Ovary (tissue), 3 donors: Measurements from ENCODE around the gene LRRIQ4.

Experiments used
- POLR2A ChIP-seq: fragments of 450-650 bp; IDR thresholded peaks from one replicate; pipeline ENCODE4 v1.6.1; 2017; ENCODE audit warnings: antibody characterized with exemption, mild to moderate bottlenecking, moderate library complexity
- TF ChIP-seq, protein P1 (sequence below), 3 donors: fragments of 450-650 bp in 2 of 3; fragments of 200-600 bp in 1 of 3; IDR thresholded peaks; one replicate each; pipeline versions ENCODE4 v1.5.1 to v1.8.0; 2016 to 2022; ENCODE audit warnings: antibody characterized with exemption in 3 of 3, mild to moderate bottlenecking in 1 of 3
- donor health status: DM: no; HTN: no; CAD: no.

DNA sequence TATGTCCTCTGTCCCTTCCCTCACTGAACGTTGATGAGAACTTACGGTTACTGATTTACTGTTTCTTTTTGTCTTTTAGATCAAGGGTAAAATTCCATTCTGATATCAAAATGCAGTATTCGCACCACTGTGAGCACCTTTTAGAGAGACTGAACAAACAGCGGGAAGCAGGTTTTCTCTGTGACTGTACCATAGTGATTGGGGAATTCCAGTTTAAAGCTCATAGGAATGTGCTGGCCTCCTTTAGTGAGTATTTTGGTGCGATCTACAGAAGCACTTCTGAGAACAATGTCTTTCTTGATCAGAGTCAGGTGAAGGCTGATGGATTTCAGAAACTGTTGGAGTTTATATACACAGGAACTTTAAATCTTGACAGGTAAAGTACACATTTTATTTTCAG lies 38.5 kb upstream of the LRRIQ4 start:
- TF ChIP-seq, protein P1, sequence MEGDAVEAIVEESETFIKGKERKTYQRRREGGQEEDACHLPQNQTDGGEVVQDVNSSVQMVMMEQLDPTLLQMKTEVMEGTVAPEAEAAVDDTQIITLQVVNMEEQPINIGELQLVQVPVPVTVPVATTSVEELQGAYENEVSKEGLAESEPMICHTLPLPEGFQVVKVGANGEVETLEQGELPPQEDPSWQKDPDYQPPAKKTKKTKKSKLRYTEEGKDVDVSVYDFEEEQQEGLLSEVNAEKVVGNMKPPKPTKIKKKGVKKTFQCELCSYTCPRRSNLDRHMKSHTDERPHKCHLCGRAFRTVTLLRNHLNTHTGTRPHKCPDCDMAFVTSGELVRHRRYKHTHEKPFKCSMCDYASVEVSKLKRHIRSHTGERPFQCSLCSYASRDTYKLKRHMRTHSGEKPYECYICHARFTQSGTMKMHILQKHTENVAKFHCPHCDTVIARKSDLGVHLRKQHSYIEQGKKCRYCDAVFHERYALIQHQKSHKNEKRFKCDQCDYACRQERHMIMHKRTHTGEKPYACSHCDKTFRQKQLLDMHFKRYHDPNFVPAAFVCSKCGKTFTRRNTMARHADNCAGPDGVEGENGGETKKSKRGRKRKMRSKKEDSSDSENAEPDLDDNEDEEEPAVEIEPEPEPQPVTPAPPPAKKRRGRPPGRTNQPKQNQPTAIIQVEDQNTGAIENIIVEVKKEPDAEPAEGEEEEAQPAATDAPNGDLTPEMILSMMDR (IDR thresholded peaks at IDR 0.05), result no peak
- no peak for TF ChIP-seq POLR2A
